DMS79 treated with DMSO at 0.1 percent for 48 hours (cell line): ENCODE results near the gene ALDOC.
A peak's percentile ranks its signal among the peaks of the same experiment; 100 is the strongest.
"Not testable (repeated sequence)": the region's sequence is repeated elsewhere in the genome, so short reads cannot be mapped to it uniquely, and the experiment has no call there.

Experiments
- DNase-seq: peaks from one replicate; lab custom pipeline; 2025; lab: John Stamatoyannopoulos, UW

The ALDOC gene

DNA sequence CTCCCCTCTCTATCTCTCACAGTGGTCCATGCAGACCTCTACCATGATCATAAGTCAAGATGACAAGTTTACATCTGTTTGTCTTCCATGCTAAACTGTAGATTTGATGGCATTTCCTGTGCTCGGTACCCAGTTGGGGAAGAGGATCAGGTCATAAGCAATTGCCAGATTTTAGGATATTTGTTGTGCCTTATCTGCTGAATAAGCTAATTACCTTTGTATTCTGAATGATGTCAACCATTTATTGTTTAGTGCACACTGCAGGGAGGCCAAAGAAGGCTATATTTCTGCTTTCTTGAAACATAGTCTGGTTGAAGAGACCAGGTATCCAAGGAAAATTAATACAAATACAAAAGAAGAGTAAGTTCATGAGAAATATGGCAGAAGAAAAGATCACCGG lies 5.8 kb upstream of the ALDOC start:
- no peak for DNase-seq

DNA sequence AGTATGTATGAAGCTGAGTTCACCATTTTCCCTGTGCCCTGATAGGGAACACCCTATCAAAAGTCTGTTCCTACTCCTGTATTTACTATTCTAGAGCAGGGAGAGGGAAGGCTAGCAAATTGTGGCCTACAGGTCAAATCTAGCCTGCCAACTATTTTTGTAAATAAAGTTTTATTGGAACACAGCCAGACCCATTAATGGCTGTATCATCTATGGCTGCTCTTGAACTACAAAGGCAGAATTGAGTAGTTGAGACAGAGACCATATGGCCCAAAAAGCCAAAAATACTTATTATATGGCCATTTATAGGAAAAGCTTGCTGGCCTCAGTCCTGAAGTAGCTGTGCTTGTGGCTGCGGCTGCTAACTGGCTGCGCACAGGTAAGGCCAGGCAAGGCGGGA lies 4.3 kb upstream of the ALDOC start:
- DNase-seq, result no peak

DNA sequence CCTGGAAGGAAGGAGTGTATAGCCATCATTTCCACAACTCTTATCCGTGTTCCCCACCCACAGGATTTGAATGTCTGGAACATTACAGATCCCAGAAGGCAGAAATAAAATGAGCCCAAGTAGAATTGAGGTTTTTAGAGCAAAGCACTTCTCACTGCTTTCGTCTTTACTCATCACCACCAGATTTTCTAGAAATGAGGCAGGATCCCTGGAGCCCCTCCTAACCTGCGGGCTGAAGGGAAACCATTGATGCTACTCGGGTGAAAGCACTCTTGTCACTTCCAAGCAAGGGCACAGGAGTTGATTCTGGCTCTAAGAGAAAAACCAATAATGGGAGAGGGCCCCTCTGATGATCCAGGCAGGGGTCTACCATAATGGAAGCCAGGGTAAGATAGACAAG lies 2.8 kb upstream of the ALDOC start:
- no peak for DNase-seq

DNA sequence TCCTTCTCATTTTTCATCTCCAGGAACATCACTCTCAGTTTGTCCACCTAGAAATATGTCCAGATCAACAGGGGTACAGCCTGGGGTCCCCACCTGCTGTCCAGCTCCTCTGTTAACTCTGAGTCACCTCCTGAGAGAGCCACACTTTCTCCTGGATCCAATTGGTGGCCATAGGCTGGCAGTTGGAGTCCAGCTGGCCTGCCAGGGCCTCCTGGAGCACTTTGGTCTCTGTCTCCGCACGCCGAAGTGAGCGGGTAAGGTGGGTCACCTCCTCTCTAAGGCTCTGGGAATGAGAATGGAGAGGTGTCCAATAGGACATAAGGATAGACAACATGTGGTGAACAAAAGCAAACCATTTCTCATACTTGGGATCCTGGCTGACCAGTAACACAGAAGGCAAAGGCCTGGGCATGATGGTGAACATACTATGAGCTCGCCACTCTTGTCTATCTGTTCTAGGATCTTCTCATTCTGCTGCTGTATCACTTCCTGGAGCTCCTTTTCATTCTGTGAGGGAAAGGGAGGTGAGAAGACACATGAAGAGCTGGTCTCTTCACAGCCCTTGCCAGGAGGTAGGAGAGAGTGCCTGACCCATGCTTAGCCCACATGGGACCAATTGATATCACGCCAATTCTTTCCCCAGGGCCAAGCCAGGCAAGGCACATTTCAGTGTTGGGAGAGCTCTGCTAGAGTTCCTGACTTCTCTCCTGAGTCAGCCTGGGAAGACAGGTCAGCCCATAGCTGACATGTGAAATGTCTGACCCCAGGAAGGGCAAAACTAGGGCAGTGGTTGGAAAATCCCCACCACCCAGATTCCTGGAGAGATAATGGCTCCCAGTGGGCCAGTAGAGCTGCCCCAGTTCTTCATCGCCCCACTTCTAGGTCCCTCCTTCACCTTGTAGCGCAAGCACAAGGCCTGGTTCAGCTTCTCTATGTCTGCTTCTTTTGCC lies 1.8 kb upstream of the ALDOC start:
- no peak for DNase-seq

DNA sequence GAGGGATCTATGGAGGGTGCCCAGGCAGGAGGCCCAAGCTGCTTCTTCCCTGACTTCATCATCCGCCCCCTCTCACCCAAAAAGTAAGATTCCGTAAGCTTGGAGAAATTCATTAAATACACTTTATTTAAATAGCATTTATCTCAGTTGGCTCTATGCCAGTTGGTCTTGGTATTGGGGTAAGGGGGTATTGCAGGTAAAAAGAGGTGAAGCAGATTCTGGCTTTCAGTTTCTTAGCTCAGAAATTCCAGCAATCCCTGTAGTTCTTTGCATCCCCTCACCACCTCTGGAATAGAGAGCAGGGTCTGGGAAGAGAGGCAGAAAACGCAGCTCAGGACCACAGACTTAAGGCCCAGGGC lies 750 bp upstream of the ALDOC start:
- DNase-seq, result no peak

DNA sequence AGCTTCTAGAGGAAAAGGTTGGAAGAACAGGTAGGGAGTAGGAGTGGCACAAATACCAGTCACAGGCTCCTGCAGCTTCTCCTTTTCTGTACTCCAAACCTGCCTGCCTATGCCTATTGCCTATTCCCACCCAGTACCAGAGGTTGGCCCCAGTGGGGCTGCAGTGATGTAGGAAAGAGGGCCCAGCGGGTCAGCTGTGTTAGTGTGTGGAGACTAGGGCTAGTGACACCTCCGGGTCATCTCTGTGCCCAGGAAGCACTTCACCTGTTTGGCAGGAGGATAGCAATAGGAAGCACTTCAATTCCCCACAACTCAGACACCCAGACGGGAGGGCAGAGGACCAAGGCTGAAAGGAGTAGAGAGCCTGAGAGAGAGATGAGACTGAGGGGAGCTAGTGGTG lies 679 bp downstream of the ALDOC start:
- not testable (repeated sequence) for DNase-seq

DNA sequence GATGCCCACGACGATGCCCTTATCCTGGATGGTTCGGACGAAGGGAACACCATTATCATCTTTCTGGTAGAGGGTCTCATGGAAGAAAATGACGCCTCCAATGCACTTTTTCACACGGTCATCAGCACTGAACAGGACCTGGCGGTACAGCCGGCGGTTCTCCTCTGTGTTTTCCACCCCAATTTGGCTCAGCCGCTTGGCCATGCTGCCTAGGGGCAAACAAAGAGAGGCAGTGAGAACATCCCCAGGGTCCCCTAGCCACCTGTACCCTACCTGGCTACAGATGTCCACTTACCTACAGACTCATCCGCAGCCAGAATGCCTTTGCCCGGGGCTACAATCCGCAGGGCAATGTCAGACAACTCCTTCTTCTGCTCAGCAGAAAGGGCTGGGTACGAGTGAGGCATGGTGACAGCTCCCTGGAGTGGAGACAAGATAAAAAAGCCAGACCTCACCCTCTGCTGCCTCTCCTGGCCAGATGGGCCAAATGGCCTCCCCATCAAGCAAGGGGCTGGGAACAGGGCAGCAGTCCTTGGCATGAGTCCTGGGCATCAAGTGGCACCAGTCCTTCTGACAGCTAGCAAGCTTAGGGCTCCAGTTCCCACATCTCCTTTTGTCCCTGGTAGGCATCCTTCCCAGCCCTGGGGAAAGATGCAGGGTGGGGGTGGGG lies 1.4 kb downstream of the ALDOC start:
- DNase-seq, result no peak

DNA sequence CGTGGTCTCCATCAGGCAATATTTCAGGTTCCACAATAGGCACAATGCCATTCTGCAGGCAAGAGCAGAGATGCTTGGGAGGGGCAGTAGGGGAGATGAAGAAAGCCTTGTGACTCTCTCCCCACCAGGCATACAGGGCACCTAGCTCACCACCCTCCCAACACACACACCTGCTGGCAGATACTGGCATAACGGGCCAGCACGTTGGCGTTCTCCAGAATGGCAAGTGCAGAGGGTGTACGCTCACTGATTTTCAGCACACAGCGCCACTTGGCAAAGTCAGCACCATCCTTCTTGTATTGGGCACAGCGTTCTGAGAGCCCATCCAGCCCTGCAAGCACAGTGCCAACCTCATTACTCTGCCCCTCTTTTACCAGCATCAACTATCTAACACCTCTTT lies 2.2 kb downstream of the ALDOC start:
- DNase-seq, result no peak

DNA sequence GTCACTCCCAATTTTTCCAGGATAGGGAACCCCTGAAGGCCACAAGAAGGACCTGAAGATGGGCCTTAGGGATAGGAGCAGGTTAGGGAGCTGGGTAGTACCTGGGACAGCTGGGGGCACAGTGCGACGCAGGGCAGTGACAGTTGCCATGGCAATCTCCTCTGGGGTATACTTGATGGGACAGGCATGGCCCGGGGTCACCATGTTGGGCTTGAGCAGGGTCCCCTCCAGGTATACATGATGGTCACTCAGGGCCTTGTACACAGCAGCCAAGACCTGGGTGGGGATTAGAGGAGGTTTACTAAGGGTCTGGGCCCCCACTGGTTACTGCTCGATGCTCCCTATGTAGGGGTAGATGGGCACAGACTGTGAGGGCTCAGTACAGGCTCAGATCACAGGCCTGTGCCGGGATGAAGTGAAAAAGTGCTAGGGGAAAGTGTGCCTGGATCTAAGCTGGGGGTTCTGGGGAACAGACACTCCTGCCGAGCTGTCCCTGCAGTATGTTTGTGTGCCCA lies 2.7 kb downstream of the ALDOC start:
- DNase-seq, result no peak

DNA sequence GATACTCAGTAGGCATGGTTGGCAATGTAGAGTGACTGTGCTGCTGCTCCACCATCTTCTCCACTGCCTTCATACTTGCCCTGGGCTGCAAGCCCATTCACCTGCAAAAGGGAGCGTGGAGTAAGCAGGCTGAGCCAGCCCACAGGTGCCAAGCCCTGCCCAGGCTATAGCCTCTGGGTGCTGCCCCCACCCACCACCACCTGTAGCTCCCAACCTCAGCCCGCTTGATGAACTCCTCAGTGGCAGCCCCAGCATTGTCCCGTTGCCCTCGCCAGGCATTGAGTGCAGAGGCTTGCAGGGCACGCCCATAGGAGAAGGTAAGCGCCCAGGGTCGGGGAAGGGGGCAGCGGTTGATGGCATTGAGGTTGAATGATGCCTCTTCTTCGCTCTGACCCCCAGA lies 3.2 kb downstream of the ALDOC start:
- DNase-seq, result no peak

DNA sequence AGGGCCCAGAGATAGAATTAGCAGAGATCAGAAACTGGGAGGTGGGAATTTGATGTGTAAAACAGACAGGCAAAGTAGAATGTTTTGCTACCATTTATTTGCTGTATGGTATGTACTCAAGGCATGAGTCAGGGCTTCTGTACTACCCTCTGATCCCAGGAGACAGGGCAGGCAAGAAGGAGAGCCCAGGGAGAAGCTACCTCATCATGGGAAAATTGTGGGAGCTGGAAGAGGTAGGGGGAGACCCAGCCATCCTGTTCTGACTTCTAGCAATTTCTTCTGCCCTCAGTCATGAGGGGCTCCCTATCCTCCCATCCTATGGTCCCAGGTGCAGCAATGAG lies 3.7 kb downstream of the ALDOC start:
- DNase-seq, result no peak

DNA sequence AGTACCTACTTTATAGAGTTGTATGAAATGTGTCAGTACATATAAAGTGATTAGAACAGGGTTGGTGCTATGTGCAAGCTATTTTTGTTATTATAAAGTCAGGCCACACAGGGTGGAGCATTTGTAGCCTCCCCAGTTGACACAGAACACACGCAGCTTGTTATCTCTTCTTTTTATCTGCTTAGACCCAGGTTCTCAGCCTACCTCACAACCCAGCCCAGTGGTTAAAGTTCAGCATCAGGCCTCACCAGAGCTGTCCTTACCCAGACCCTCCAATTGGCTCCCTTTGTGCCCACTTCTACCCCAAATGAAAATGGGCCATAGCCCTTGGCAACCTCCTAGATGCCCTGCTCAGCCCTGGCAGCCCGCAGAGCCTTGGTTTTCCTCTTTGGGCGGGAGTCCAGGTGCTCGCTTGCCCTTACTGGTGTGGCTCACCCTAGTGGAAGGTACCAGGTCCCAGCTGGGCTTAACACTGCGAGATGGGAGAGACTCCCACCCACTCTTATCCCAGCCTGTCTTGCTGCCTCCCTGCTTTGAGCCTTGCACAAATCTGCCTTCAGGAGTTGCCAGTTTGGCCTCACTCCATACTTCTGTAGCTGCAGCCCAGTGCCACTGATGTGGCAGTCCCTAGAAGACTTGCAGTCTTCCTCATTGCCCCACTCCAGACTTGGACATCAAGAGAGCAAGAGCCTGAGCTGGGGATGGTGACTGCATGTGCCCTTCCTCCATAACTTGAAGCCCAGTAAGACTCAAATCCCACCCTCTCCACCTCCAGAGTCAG lies 4.2 kb downstream of the ALDOC start:
- DNase-seq, result no peak

DNA sequence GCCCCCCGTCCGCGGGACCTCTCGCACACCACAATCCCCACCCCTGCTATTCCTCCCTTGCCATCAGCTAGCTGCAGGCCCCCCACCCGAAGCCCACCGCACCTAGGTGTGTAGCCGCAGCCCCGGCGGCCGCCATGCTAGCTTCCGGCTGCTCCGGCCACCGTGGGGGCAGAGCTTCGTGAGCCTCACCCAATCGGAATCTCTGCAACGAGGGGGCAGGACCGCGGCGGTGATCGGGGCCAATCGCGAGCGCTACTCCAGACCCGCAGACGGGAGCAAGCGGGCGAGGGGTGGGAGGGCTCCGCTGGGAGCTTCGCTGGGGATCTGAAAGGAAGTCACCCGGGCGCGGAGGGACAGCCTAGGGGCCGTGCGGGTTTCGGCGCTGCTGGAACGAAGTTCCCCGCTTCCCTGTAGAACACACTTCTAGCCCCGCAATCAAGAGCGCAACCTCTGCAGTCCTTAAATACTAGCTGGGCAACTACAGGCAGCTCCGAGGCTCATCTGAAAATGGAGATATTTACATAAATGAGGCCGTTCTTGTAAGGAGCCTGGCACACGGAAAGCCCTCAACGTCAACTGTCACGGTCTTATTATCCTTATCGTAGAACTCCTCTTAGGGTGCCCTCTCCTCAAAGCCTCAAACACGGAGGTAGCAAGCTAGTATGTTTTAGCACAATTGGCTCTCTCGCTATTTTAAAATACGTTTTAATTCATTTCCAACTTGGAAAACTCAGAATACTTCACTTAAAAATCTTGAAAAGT lies 5.2 kb downstream of the ALDOC start, which contains the start of gene PIGS:
Gene PIGS, minus strand, starts transcription at position 164 of the 762 bp plus-strand sequence. Its CDS starts 28 bp downstream, at position 136.
- peak; percentile 91 for DNase-seq

DNA sequence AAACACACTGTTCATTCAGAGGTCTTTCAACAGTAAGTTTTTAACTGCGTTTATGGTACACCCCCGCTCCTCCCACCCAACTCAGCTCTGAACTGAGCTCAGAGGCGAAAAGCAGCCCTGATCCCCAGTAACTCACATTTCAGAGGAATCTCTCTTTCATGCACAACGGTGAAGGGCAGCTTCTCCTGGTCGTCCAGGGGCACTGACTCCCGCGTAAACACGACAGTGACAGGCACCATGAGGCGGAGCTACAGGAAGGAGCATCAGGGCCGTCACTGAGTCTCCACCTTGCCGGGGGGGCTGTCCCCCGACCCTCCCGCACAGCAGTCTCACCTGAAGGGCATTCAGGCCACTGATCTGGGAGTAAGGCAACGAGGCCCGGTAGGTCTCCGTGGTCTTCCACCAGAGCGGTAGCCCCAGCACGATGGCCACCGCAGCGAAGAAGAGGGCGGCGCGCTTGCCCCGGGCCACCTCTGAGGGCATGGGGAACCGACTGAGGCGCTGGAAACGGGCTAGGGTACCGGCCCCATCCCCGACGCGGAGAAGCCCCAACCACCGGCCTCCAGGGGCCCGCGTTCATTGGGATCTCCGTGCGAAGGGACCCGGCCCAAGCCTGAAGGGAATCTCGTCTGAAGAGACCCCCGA lies 5.9 kb downstream of the ALDOC start:
- peak; percentile 21 for DNase-seq

DNA sequence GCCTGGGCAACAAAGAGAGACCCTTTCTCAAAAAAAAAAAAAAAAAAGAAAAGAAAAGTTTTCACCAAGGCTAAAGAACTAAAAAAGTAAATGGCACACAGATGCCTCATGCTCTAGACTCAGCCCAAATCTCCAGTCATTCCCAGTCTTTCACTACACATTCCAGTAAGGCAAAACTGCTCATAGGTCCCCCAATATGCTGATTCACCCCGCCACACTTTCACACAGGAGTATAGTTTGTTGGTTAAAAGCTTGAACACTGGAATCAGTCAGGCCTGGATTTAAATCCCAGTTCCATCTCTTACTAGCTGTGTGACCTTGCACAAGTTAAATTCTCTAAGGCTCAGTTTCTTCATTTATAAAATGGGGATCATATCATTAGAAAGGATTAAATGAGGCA lies 7.2 kb downstream of the ALDOC start:
- no peak for DNase-seq

DNA sequence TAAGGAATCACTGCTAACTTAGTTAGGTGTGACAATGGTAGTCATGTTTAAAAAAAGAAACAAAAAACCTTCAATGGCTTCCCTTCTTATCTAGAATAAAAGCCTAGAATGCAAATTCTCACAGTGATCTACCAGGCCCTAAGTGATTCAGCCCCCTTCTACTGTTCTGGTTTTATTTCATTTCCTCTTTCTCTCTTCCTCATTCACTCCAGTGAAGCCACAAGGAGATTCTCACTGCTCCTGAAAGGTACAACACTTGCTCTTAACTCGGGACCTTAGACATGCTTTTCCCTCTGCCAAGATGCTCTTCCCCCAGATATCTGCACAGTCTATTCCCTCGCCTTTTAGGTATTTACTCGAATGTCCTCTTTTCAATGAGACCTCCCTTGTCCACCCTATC lies 9.1 kb downstream of the ALDOC start:
- DNase-seq, result no peak

DNA sequence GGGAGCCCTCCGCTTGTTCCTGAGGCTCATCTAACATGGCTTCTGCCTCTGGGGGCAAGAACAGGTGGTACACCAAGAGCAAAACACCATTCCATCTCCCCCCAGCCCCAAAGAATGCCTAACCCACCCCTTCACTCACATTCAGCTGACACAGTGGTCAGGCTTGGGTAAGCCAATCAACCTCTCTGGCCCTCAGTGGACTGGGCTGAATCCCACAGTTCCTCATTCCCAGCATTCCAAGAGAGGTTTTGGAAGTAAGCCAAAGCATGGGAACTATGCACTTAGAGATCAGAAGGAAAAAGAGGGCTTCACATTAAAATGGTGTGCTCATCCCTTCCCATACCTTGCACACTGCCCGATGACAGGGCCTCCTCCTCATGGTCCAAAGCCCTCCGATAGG lies 13.2 kb downstream of the ALDOC start:
- DNase-seq, result no peak

DNA sequence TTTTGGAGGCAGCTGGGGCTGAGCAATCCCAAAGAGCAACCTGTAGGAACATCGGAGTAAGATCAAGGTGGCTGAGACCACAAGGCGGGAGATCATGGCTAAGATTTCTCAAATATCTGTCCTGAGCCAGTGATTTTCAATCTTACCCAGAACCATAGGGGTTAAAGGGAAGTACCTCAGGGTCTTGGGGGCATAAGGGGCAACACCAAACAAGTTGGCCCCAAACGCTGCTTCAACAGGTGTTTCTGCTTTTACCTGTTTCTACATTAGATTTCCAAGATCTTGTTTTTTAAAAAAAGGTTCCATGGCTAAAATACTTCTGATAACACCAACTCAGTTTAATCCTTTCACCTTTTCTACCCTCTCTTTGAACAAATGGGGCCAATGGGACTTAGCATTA lies 21.7 kb downstream of the ALDOC start:
- no peak for DNase-seq

DNA sequence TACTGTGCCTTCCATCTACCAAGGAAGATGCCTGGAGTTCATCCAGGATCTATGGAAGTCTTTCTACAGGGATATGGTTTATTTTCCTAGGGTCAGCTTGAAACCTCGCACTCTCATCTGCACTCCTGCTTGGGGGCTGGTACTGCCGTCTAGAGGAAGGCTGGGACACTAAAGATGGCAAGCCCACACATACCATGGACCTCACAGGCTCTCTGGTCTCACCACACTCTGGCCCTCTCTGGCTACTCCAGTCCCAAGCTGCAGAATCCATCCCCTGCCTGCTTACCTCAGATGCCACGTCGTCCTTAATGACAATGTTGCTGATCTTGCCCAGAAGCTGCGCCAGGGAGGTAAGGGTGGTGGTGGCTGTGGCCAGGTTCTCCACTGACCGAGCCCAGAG lies 22.1 kb downstream of the ALDOC start:
- DNase-seq, result no peak

DNA sequence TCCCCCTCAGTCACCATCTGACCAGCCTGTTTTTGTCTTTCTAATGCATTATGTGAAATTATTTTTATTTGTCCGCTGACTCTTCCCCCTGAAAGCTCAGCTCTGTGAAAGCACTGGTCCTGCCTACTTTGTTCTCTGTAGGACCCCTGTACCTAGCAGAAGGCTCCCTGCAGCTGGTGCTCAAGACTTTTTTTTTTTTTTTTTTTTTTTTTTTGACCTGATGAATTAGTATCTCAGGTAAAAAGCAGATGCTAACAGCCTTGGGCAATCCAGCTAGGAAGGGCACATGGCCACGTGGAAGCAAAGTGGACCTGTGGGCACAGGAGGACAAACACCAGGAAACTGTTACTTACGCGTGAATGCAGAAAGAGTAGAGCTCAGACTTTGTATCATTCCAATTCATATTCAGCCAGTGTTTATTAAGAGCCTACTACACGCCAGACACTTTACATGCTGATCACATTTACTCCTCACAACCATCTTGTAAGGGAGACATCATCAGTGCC lies 23.6 kb downstream of the ALDOC start:
- no peak for DNase-seq
